ENCODE results near the gene CALD1. TPM values are rescaled to one million over a fixed set of nuclear protein-coding genes. Genes with fewer than 3 reads are reported as not detected.
A peak's percentile ranks its signal among the peaks of the same experiment; 100 is the strongest.

Gene CALD1
- total RNA-seq, 1 experiment from 2014 or later: 147 TPM

DNA sequence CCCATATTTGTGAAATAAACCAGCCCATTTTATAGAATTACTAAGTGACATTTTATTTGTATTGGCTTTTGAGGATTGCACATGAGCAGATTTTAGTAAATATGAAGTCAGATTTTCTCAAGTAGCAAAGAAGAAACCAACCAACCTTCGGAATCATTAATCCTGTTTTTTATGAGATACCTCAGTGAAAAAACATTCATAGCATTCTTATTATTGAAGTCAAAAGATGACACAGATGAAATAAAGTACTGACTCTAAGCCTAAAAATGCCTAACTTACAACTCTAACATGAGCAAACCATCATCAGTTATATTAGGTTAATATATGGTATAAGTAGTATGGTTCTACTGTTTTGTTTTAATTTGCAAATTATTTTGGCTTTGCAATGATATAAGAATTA lies 147.0 kb downstream of the CALD1 start (continued):
- TF ChIP-seq, protein P1, sequence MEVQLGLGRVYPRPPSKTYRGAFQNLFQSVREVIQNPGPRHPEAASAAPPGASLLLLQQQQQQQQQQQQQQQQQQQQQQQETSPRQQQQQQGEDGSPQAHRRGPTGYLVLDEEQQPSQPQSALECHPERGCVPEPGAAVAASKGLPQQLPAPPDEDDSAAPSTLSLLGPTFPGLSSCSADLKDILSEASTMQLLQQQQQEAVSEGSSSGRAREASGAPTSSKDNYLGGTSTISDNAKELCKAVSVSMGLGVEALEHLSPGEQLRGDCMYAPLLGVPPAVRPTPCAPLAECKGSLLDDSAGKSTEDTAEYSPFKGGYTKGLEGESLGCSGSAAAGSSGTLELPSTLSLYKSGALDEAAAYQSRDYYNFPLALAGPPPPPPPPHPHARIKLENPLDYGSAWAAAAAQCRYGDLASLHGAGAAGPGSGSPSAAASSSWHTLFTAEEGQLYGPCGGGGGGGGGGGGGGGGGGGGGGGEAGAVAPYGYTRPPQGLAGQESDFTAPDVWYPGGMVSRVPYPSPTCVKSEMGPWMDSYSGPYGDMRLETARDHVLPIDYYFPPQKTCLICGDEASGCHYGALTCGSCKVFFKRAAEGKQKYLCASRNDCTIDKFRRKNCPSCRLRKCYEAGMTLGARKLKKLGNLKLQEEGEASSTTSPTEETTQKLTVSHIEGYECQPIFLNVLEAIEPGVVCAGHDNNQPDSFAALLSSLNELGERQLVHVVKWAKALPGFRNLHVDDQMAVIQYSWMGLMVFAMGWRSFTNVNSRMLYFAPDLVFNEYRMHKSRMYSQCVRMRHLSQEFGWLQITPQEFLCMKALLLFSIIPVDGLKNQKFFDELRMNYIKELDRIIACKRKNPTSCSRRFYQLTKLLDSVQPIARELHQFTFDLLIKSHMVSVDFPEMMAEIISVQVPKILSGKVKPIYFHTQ (CRISPR knock-in tag; IDR thresholded peaks at IDR 0.05): no peak
- TF ChIP-seq KAT7 (CRISPR knock-in tag; IDR thresholded peaks at IDR 0.05; ENCODE audit: borderline replicate concordance): no peak
- no peak for TF ChIP-seq NR2C2 (CRISPR knock-in tag; IDR thresholded peaks at IDR 0.05)
- no peak for TF ChIP-seq FOXJ3 (CRISPR knock-in tag; IDR thresholded peaks at IDR 0.05; ENCODE audit: borderline replicate concordance)
- no peak for TF ChIP-seq NR1H2 (CRISPR knock-in tag; IDR thresholded peaks at IDR 0.05)
- TF ChIP-seq, protein P2, sequence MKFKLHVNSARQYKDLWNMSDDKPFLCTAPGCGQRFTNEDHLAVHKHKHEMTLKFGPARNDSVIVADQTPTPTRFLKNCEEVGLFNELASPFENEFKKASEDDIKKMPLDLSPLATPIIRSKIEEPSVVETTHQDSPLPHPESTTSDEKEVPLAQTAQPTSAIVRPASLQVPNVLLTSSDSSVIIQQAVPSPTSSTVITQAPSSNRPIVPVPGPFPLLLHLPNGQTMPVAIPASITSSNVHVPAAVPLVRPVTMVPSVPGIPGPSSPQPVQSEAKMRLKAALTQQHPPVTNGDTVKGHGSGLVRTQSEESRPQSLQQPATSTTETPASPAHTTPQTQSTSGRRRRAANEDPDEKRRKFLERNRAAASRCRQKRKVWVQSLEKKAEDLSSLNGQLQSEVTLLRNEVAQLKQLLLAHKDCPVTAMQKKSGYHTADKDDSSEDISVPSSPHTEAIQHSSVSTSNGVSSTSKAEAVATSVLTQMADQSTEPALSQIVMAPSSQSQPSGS (CRISPR knock-in tag; IDR thresholded peaks at IDR 0.05; ENCODE audit: borderline replicate concordance, low read depth): no peak

- Mint-ChIP-seq H3K4me1 (peaks cover 6% of the 10 kb centered on the region; the same call in 1 of the 2 replicates), H3K36me3 (peaks cover 23% of the 10 kb centered on the region), H3K27ac (no peak overlapping the region), H3K9me3 (no peaks in the 10 kb centered on the region), H3K27me3 (ENCODE audit: low read depth) (no peaks in the 10 kb centered on the region), H3K4me3 (no peak overlapping the region)
- no peak for TF ChIP-seq ZNF416 (CRISPR knock-in tag; IDR thresholded peaks at IDR 0.05)
- ChIA-PET CTCF (interaction anchor here (0.9 kb wide), 1 partner anchor 203 kb away, joined by 3 read pairs; no protein-coding TSS in a partner anchor), POLR2A (no interaction called here)
- ATAC-seq (no peak), DNase-seq (ENCODE audit: low spot score) (no peak)
Measured at GRCh38 chr7:134927076-134927475, 147.6 kb downstream of the CALD1 start.

GRCh38 chr7:134927723-134928122 lies 148.3 kb downstream of the CALD1 start:
- H3K9me3 Mint-ChIP-seq: no peaks in the 10 kb centered on the region
- no peak overlapping the region for H3K27ac Mint-ChIP-seq
- peaks cover 26% of the 10 kb centered on the region for H3K36me3 Mint-ChIP-seq
- ChIA-PET CTCF (interaction anchor here (0.6 to 0.9 kb wide), 2 partner anchors 204 to 716 kb away, joined by 3 read pairs; no protein-coding TSS in a partner anchor), POLR2A (interaction anchor here (0.6 kb wide), 2 partner anchors 78 kb away, joined by 4 to 5 read pairs; no protein-coding TSS in a partner anchor)
- H3K27me3 Mint-ChIP-seq (ENCODE audit: low read depth): no peaks in the 10 kb centered on the region
- no peak for TF ChIP-seq FOXJ3 (CRISPR knock-in tag; IDR thresholded peaks at IDR 0.05; ENCODE audit: borderline replicate concordance)
- TF ChIP-seq HMGA2 (CRISPR knock-in tag; IDR thresholded peaks at IDR 0.05): peak; percentile 99
- TF ChIP-seq, protein P3, sequence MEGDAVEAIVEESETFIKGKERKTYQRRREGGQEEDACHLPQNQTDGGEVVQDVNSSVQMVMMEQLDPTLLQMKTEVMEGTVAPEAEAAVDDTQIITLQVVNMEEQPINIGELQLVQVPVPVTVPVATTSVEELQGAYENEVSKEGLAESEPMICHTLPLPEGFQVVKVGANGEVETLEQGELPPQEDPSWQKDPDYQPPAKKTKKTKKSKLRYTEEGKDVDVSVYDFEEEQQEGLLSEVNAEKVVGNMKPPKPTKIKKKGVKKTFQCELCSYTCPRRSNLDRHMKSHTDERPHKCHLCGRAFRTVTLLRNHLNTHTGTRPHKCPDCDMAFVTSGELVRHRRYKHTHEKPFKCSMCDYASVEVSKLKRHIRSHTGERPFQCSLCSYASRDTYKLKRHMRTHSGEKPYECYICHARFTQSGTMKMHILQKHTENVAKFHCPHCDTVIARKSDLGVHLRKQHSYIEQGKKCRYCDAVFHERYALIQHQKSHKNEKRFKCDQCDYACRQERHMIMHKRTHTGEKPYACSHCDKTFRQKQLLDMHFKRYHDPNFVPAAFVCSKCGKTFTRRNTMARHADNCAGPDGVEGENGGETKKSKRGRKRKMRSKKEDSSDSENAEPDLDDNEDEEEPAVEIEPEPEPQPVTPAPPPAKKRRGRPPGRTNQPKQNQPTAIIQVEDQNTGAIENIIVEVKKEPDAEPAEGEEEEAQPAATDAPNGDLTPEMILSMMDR (IDR thresholded peaks at IDR 0.05): no peak
- TF ChIP-seq ESRRA (CRISPR knock-in tag; IDR thresholded peaks at IDR 0.05; ENCODE audit: borderline replicate concordance): no peak
- peaks cover 6% of the 10 kb centered on the region; the same call in 1 of the 2 replicates for H3K4me1 Mint-ChIP-seq
- DNase-seq (ENCODE audit: low spot score) (no peak), ATAC-seq (no peak)
- no peak overlapping the region for H3K4me3 Mint-ChIP-seq

GRCh38 chr7:134928554-134928953 lies 149.1 kb downstream of the CALD1 start:
- CTCF ChIA-PET: no interaction called here
- Mint-ChIP-seq H3K9me3 (no peaks in the 10 kb centered on the region), H3K27me3 (ENCODE audit: low read depth) (no peaks in the 10 kb centered on the region), H3K4me3 (no peak overlapping the region), H3K4me1 (peaks cover 6% of the 10 kb centered on the region; the same call in 1 of the 2 replicates), H3K27ac (no peak overlapping the region), H3K36me3 (peaks cover 34% of the 10 kb centered on the region)
- no peak for DNase-seq (ENCODE audit: low spot score)
- ATAC-seq: no peak
- POLR2A ChIA-PET: no interaction called here
- TF ChIP-seq SP1 (CRISPR knock-in tag; conservative IDR thresholded peaks at IDR 0.05) (no peak), SMAD3 (CRISPR knock-in tag; IDR thresholded peaks at IDR 0.05; ENCODE audit: borderline replicate concordance) (no peak), NFE2L1 (CRISPR knock-in tag; IDR thresholded peaks at IDR 0.05) (no peak), ZNF416 (CRISPR knock-in tag; IDR thresholded peaks at IDR 0.05) (no peak), ELF4 (CRISPR knock-in tag; IDR thresholded peaks at IDR 0.05; ENCODE audit: low read depth) (no peak), HMGA2 (CRISPR knock-in tag; IDR thresholded peaks at IDR 0.05) (no peak), ETV6 (CRISPR knock-in tag; IDR thresholded peaks at IDR 0.05) (no peak), GABPB1 (CRISPR knock-in tag; IDR thresholded peaks at IDR 0.05) (no peak), ZNF423 (CRISPR knock-in tag; IDR thresholded peaks at IDR 0.05) (no peak), ZBTB21 (CRISPR knock-in tag; IDR thresholded peaks at IDR 0.05; ENCODE audit: borderline replicate concordance) (no peak), RELA (CRISPR knock-in tag; IDR thresholded peaks at IDR 0.05; ENCODE audit: borderline replicate concordance) (no peak)
- TF ChIP-seq, protein P4, sequence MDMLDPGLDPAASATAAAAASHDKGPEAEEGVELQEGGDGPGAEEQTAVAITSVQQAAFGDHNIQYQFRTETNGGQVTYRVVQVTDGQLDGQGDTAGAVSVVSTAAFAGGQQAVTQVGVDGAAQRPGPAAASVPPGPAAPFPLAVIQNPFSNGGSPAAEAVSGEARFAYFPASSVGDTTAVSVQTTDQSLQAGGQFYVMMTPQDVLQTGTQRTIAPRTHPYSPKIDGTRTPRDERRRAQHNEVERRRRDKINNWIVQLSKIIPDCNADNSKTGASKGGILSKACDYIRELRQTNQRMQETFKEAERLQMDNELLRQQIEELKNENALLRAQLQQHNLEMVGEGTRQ (CRISPR knock-in tag; IDR thresholded peaks at IDR 0.05): no peak
- TF ChIP-seq, protein P5, sequence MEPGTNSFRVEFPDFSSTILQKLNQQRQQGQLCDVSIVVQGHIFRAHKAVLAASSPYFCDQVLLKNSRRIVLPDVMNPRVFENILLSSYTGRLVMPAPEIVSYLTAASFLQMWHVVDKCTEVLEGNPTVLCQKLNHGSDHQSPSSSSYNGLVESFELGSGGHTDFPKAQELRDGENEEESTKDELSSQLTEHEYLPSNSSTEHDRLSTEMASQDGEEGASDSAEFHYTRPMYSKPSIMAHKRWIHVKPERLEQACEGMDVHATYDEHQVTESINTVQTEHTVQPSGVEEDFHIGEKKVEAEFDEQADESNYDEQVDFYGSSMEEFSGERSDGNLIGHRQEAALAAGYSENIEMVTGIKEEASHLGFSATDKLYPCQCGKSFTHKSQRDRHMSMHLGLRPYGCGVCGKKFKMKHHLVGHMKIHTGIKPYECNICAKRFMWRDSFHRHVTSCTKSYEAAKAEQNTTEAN (CRISPR knock-in tag; IDR thresholded peaks at IDR 0.05): no peak
- TF ChIP-seq, protein P2 (CRISPR knock-in tag; IDR thresholded peaks at IDR 0.05; ENCODE audit: borderline replicate concordance, low read depth): no peak

Data from WTC11 (cell line).